IMR-90 (cell line): ENCODE measurements around the gene JMJD1C. TPM values are rescaled to one million over a fixed set of nuclear protein-coding genes. Genes with fewer than 3 reads are reported as not detected.

Experiments used
- ATAC-seq: fragments of 200-7000 bp; cut with Tn5 transposase; 2 replicates; pipeline ENCODE4 v1.9.1; 2020; ENCODE audit warnings: low read depth, mild to moderate bottlenecking, moderate library complexity
- BruUV-seq: library from RNA; stranded (reverse); fragments of 400-500 nt; replicated peaks from 2 replicates; lab custom pipeline; 2021; lab: Mats Ljungman, UMichigan
- CTCF ChIA-PET: fragments of 300-600 bp; formaldehyde crosslinking; extraction: SDS; loops from one replicate; lab custom pipeline; 2021; ENCODE audit warnings: antibody characterized with exemption; lab: Yijun Ruan, JAX
- POLR2A ChIA-PET: fragments of 300-600 bp; sonication (Branson Sonifier 250); formaldehyde crosslinking; loops from one replicate; lab custom pipeline; 2022; ENCODE audit warnings: antibody characterized with exemption; ENCODE audit not compliant: unreplicated experiment; lab: Charles Lee
- DNase-seq: peaks from one replicate; pipeline ENCODE4 v3.0.0; 2013
- H2AFZ ChIP-seq: replicated peaks from 2 replicates; pipeline ENCODE3; 2013; ENCODE audit warnings: low read length, mild to moderate bottlenecking; ENCODE audit not compliant: poor library complexity
- H2AK5ac ChIP-seq: 2 replicates; pipeline ENCODE4 v1.6.1; 2013; ENCODE audit warnings: low read depth, low read length, inconsistent platforms
- H2AK9ac ChIP-seq: replicated peaks from 2 replicates; pipeline ENCODE3; 2013; ENCODE audit warnings: mild to moderate bottlenecking, low read depth, low read length, moderate library complexity; ENCODE audit not compliant: poor library complexity
- H2BK120ac ChIP-seq: 2 replicates; pipeline ENCODE4 v1.6.1; 2013; ENCODE audit warnings: low read depth, low read length, inconsistent platforms
- H2BK15ac ChIP-seq: 3 replicates; pipeline ENCODE4 v1.6.1; 2013; ENCODE audit warnings: low read depth, low read length, inconsistent platforms
- H2BK20ac ChIP-seq: 2 replicates; pipeline ENCODE4 v1.6.1; 2013; ENCODE audit warnings: low read depth, mild to moderate bottlenecking, inconsistent platforms, low read length, moderate library complexity
- H2BK5ac ChIP-seq: 2 replicates; pipeline ENCODE4 v1.6.1; 2013; ENCODE audit warnings: mild to moderate bottlenecking, low read depth, low read length, inconsistent platforms; ENCODE audit not compliant: poor library complexity, severe bottlenecking
- H3K14ac ChIP-seq: replicated peaks from 2 replicates; pipeline ENCODE4 v1.6.1; 2013; ENCODE audit warnings: low read depth, low read length, inconsistent platforms
- H3K18ac ChIP-seq: 2 replicates; pipeline ENCODE4 v1.6.1; 2013; ENCODE audit warnings: low read depth, low read length, control low read depth
- H3K23ac ChIP-seq: 2 replicates; pipeline ENCODE4 v1.6.1; 2013; ENCODE audit warnings: low read depth, low read length, inconsistent platforms
- H3K27ac ChIP-seq: 2 replicates; pipeline ENCODE4 v1.5.1; 2013; ENCODE audit warnings: mild to moderate bottlenecking, control low read depth, low read length; ENCODE audit not compliant: insufficient read depth
- H3K27me3 ChIP-seq: 2 replicates; pipeline ENCODE4 v1.6.1; 2013; ENCODE audit warnings: low read length; ENCODE audit not compliant: control insufficient read depth, insufficient read depth
- H3K36me3 ChIP-seq: 2 replicates; pipeline ENCODE4 v1.6.1; 2013; ENCODE audit warnings: low read length, mixed read lengths; ENCODE audit not compliant: control insufficient read depth, insufficient read depth
- H3K4ac ChIP-seq: 2 replicates; pipeline ENCODE4 v1.6.1; 2013; ENCODE audit warnings: low read depth, low read length, inconsistent platforms
- H3K4me1 ChIP-seq: 2 replicates; pipeline ENCODE4 v1.6.1; 2013; ENCODE audit warnings: low read length, mixed read lengths; ENCODE audit not compliant: control insufficient read depth, insufficient read depth
- H3K4me2 ChIP-seq: 2 replicates; pipeline ENCODE4 v1.6.1; 2013; ENCODE audit warnings: low read depth, mild to moderate bottlenecking, control low read depth, low read length, moderate library complexity
- H3K4me3 ChIP-seq: 2 replicates; pipeline ENCODE4 v1.5.1; 2013; ENCODE audit warnings: low read depth, mild to moderate bottlenecking, control low read depth, low read length, moderate library complexity; ENCODE audit not compliant: insufficient read depth
- H3K56ac ChIP-seq: 2 replicates; pipeline ENCODE4 v1.6.1; 2013; ENCODE audit warnings: low read length, inconsistent platforms; ENCODE audit not compliant: insufficient read depth; ENCODE audit errors: extremely low read depth
- H3K79me1 ChIP-seq, 2 experiments: 2 replicates each; pipeline ENCODE4 v1.6.1; 2013; ENCODE audit warnings: low read length in 2 of 2, inconsistent platforms in 1 of 2, low read depth in 1 of 2
- H3K9ac ChIP-seq: 2 replicates; pipeline ENCODE4 v1.6.1; 2013; ENCODE audit warnings: low read depth, low read length, control low read depth
- H3K9me1 ChIP-seq: 2 replicates; pipeline ENCODE4 v1.6.1; 2013; ENCODE audit warnings: low read length, inconsistent platforms; ENCODE audit not compliant: insufficient read depth
- H3K9me3 ChIP-seq: 2 replicates; pipeline ENCODE4 v1.6.1; 2013; ENCODE audit warnings: low read length; ENCODE audit not compliant: control insufficient read depth, insufficient read depth
- H4K20me1 ChIP-seq: 2 replicates; pipeline ENCODE4 v1.6.1; 2013; ENCODE audit warnings: low read length, inconsistent platforms; ENCODE audit not compliant: insufficient read depth
- H4K5ac ChIP-seq: 2 replicates; pipeline ENCODE4 v1.6.1; 2013; ENCODE audit warnings: mild to moderate bottlenecking, low read depth, low read length, control low read depth
- H4K8ac ChIP-seq, 2 experiments: 2 replicates each; pipeline ENCODE4 v1.6.1; 2013; ENCODE audit warnings: low read depth in 2 of 2, low read length in 2 of 2, control low read depth in 1 of 2, inconsistent platforms in 1 of 2
- H4K91ac ChIP-seq: 2 replicates; pipeline ENCODE4 v1.6.1; 2013; ENCODE audit warnings: low read depth, low read length, inconsistent platforms; ENCODE audit not compliant: insufficient read depth
- BHLHE40 ChIP-seq: fragments of 150-350 bp; IDR thresholded peaks from 2 replicates; pipeline ENCODE4 v1.6.1; 2016; ENCODE audit warnings: mild to moderate bottlenecking, low read depth, low read length
- FOS ChIP-seq: fragments of 150-350 bp; IDR thresholded peaks from 2 replicates; pipeline ENCODE4 v1.6.1; 2016; ENCODE audit warnings: low read depth, low read length
- MXI1 ChIP-seq: IDR thresholded peaks from 2 replicates; pipeline ENCODE4 v1.6.1; 2012; ENCODE audit warnings: low read depth, mild to moderate bottlenecking, low read length, moderate library complexity, borderline replicate concordance
- NFE2L2 ChIP-seq: fragments of 150-350 bp; IDR thresholded peaks from 2 replicates; pipeline ENCODE4 v1.6.1; 2016; ENCODE audit warnings: low read depth, mild to moderate bottlenecking, low read length
- RCOR1 ChIP-seq: IDR thresholded peaks from 2 replicates; pipeline ENCODE4 v1.6.1; 2012; ENCODE audit warnings: mild to moderate bottlenecking, low read length, improper control_type of control experiment; ENCODE audit not compliant: insufficient replicate concordance
- SMC3 ChIP-seq: fragments of 150-350 bp; IDR thresholded peaks from 2 replicates; pipeline ENCODE4 v1.6.1; 2016; ENCODE audit warnings: low read depth, mild to moderate bottlenecking, antibody characterized with exemption, low read length, moderate library complexity
- WGBS, 2 experiments: methylation state at CpG; one replicate each; pipeline versions ENCODE4 v1.1.5 to v1.1.7; 2013; ENCODE audit warnings: missing lambda C conversion rate in 2 of 2; ENCODE audit not compliant: insufficient read length in 1 of 2; ENCODE audit errors: extremely low coverage in 2 of 2; 5-methylcytosine and 5-hydroxymethylcytosine counted together
- dilution Hi-C: fragments of 300-500 bp; cut with HindIII; formaldehyde crosslinking; loops from one replicate; pipeline ENCODE4 v1.14.3; 2018; ENCODE audit warnings: low sequenced_read_pairs; ENCODE audit not compliant: unreplicated experiment
- in situ Hi-C: fragments of 300-500 bp; cut with MboI; formaldehyde crosslinking; loops from 3 replicates; pipeline ENCODE4 v1.14.3; 2019; ENCODE audit warnings: low sequenced_read_pairs, inconsistent platforms, mixed read lengths
- intact Hi-C: fragments of 100-400 bp; cut with micrococcal nuclease; formaldehyde crosslinking; loops from 2 replicates; pipeline ENCODE4 v1.10.0; 2022
- polyA plus RNA-seq, 3 experiments: library from polyadenylated mRNA; depleted of rRNA; stranded (reverse); fragments of >200 nt; gene quantifications; 2 replicates each; pipeline ENCODE4 v1.2.3, GENCODE V29; 2012; ENCODE audit warnings: low replicate concordance in 1 of 3
- total RNA-seq: library from RNA; depleted of rRNA; stranded (reverse); fragments of >200 nt; gene quantifications from 2 replicates; pipeline ENCODE4 v1.2.3, GENCODE V29; 2012
- TF ChIP-seq, protein P1 (sequence below): fragments of 150-350 bp; IDR thresholded peaks from 2 replicates; pipeline ENCODE4 v1.6.1; 2017; ENCODE audit warnings: mild to moderate bottlenecking, antibody characterized with exemption, low read length, low read depth

JMJD1C gene
- total and polyA plus RNA-seq, 2 of the 4 experiments (the other 2 are of a cell fraction), result 15.6 to 96.8 TPM

DNA sequence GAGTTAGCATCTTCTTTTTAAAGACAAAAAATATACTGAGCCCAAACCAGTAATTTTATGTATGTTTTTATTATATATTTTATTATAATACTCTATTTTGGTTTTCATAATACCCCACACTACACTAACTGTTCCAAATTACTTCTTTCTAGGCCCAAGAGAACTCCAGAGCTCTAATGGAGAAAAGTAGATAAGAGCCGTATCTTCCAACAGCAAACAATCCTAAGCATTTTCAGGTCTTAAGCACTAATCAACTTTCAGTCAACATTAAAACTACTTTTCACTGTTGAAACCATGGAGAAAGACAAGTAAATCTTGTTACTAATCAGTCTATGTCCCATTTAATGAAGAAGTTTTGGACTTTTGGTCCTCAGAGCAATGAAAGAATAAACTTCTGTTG, 55.1 kb downstream of the JMJD1C start:
- H4K20me1 ChIP-seq, result peaks cover 13% of the 10 kb centered on the region
- H2BK15ac ChIP-seq, result no peak overlapping the region
- dilution Hi-C loops, result no loop called here
- POLR2A ChIA-PET, result no interaction called here
- H3K79me1 ChIP-seq, result peaks cover 4 to 39% of the 10 kb centered on the region in 2 experiments; a peak in 3 of 4 replicates
- no peak overlapping the region for H2AK9ac ChIP-seq
- no peak overlapping the region for H3K56ac ChIP-seq
- no peak overlapping the region for H4K5ac ChIP-seq
- no peaks in the 10 kb centered on the region for H3K27me3 ChIP-seq
- H3K4me2 ChIP-seq, result peak overlapping the region; percentile 26; the same call in 1 of the 2 replicates
- no peak overlapping the region for H2BK20ac ChIP-seq
- no peak overlapping the region for H3K27ac ChIP-seq
- no peak for ATAC-seq
- H2AK5ac ChIP-seq, result no peak overlapping the region
- TF ChIP-seq NFE2L2 (no peak), FOS (no peak), SMC3 (no peak), BHLHE40 (no peak), MXI1 (no peak), RCOR1 (no peak)
- TF ChIP-seq, protein P1, sequence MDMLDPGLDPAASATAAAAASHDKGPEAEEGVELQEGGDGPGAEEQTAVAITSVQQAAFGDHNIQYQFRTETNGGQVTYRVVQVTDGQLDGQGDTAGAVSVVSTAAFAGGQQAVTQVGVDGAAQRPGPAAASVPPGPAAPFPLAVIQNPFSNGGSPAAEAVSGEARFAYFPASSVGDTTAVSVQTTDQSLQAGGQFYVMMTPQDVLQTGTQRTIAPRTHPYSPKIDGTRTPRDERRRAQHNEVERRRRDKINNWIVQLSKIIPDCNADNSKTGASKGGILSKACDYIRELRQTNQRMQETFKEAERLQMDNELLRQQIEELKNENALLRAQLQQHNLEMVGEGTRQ, result no peak
- intact Hi-C loops, result no loop called here
- WGBS, 2 experiments, result no CpG with 5 or more reads among the region's 1 CpG
- no peak overlapping the region for H3K18ac ChIP-seq
- H3K23ac ChIP-seq, result no peak overlapping the region
- H2BK5ac ChIP-seq, result peak overlapping the region; percentile 63
- peaks cover 5% of the 10 kb centered on the region for H3K4me1 ChIP-seq
- H3K4me3 ChIP-seq, result no peak overlapping the region
- no peak overlapping the region for H4K91ac ChIP-seq
- H3K9ac ChIP-seq, result no peak overlapping the region
- CTCF ChIA-PET, result interaction anchor here (0.6 kb wide), 1 partner anchor 56 kb away, joined by 4 read pairs; no protein-coding TSS in a partner anchor
- in situ Hi-C loops, result no loop called here
- H3K9me1 ChIP-seq, result no peaks in the 10 kb centered on the region
- no peaks in the 10 kb centered on the region for H3K9me3 ChIP-seq
- DNase-seq, result no peak
- no peak overlapping the region for H4K8ac ChIP-seq
- BruUV-seq, result no TSS peak
- H2BK120ac ChIP-seq, result no peak overlapping the region
- H3K14ac ChIP-seq, result no peak overlapping the region
- H2AFZ ChIP-seq, result no peak overlapping the region
- H3K4ac ChIP-seq, result no peak overlapping the region
- no peaks in the 10 kb centered on the region for H3K36me3 ChIP-seq
